ENCODE measurements around the gene CMTM8.

Gene CMTM8

DNA sequence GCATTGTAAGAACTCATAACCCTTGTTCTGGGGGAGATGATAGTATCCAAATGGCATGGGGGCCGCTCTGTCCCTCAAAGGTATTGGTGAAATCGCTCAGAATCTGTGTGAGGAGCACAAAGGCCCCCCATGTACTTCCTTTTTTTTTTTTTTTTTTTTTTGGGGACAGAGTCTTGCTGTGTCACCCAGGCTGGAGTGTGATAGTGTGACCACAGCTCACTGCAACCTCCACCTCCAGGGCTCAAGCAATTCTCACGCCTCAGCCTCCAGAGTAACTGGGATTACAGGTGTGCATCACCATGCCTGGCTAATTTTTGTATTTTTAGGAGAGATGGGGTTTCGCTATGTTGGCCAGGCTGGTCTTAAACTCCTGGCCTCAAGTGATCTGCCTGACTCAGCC is 37.0 kb downstream of the CMTM8 start:
- no peak for DNase-seq
- no peaks in the 10 kb centered on the region for H3K27me3 ChIP-seq (replicated peaks)
- no peak overlapping the region for H3K4me3 ChIP-seq (ENCODE audit: low read depth, low read length)
- no peak overlapping the region for H3K27ac ChIP-seq
- TF ChIP-seq, protein P1, sequence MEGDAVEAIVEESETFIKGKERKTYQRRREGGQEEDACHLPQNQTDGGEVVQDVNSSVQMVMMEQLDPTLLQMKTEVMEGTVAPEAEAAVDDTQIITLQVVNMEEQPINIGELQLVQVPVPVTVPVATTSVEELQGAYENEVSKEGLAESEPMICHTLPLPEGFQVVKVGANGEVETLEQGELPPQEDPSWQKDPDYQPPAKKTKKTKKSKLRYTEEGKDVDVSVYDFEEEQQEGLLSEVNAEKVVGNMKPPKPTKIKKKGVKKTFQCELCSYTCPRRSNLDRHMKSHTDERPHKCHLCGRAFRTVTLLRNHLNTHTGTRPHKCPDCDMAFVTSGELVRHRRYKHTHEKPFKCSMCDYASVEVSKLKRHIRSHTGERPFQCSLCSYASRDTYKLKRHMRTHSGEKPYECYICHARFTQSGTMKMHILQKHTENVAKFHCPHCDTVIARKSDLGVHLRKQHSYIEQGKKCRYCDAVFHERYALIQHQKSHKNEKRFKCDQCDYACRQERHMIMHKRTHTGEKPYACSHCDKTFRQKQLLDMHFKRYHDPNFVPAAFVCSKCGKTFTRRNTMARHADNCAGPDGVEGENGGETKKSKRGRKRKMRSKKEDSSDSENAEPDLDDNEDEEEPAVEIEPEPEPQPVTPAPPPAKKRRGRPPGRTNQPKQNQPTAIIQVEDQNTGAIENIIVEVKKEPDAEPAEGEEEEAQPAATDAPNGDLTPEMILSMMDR (IDR thresholded peaks at IDR 0.05; ENCODE audit: low read depth, low read length, missing control alignments): no peak
- H3K36me3 ChIP-seq (replicated peaks): no peaks in the 10 kb centered on the region
- in situ Hi-C loops (cut with HindIII; ENCODE audit: low pct_ligation_motif_present, low sequenced_read_pairs): no loop called here

DNA sequence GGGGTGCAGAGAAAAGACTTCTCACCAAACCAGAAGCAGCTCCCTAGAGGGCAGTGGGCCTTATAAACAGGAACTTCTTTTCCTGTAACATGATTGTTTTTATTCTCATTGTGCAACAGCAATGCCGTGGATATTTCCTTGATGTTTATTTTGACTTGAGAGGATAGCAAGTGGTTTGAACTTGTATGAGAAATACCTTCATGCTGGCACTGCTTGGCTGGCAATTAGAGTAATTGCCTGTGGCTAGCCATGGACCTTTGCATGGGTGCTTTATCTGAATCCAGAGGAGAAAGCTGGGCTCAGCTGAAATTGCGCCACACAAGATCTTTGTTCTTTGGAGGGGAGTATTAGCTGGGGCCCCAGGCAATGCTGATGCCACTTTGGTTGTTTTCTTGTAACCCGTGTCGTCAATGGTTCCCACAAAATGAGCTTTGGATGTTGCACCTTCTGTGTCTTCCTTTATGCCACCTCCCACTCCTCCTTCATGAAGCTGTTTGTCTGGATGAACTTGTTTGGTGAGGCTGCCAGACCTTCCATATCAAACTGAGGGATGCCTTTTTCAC is 37.9 kb downstream of the CMTM8 start:
- DNase-seq: peak; percentile 9
- H3K4me3 ChIP-seq (ENCODE audit: low read depth, low read length): no peak overlapping the region
- TF ChIP-seq, protein P1 (IDR thresholded peaks at IDR 0.05; ENCODE audit: low read depth, low read length, missing control alignments): no peak
- H3K27ac ChIP-seq: no peak overlapping the region
- no peaks in the 10 kb centered on the region for H3K27me3 ChIP-seq (replicated peaks)
- in situ Hi-C loops (cut with HindIII; ENCODE audit: low pct_ligation_motif_present, low sequenced_read_pairs): no loop called here
- no peaks in the 10 kb centered on the region for H3K36me3 ChIP-seq (replicated peaks)

DNA sequence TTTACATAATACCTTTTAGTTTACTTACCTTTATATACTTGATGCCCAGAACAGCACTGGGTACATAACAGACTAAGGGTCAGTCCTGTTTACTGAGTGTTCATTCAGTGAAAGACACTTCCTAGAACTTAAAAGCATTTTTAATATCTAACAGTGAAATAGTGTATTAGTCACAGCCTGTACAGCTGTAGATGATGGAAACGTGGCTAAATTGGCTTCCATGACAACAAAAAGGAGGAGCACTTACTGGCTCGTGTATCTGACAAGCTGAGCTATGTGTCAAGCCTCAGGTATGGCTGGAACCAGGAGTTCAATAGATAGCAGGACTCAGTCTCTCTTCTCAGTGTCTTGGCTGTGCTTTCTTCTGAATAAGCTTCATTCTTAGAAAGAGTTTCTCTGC is 40.2 kb downstream of the CMTM8 start:
- no peaks in the 10 kb centered on the region for H3K27me3 ChIP-seq (replicated peaks)
- TF ChIP-seq, protein P1 (IDR thresholded peaks at IDR 0.05; ENCODE audit: low read depth, low read length, missing control alignments): no peak
- no peak overlapping the region for H3K4me3 ChIP-seq (ENCODE audit: low read depth, low read length)
- no peaks in the 10 kb centered on the region for H3K36me3 ChIP-seq (replicated peaks)
- H3K27ac ChIP-seq: no peak overlapping the region
- peak; percentile 67 for DNase-seq
- in situ Hi-C loops (cut with HindIII; ENCODE audit: low pct_ligation_motif_present, low sequenced_read_pairs): no loop called here

DNA sequence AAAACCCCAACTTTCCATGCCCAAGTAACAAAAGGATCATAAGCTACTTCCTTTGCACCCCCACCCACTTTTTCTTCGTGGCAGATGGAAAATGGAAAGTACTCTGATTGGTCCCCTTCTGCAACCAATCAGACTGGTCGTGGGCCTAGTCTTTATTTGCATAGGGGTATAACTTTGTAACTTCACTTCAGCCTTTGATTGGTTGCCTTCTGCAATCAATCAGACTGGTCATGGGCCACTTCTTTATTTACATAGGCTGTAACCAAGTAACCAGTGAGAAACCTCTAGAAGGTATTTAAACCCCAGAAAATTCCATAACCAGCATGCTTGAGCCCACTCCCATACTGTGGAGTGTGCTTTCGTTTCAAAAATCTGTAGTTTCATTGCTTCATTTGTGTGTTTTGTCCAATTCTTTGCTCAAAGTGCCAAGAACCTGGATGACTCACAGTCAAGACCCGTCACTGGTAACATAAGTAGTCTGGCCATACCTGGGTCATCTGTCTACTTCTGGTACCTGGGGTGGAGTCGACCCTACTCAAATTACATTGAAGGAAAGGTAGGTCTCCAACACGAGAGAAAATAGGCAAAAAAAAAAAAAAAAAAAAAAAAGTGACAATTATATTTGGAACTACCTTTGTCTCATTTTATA is 41.9 kb downstream of the CMTM8 start:
- TF ChIP-seq, protein P1 (IDR thresholded peaks at IDR 0.05; ENCODE audit: low read depth, low read length, missing control alignments): no peak
- H3K4me3 ChIP-seq (ENCODE audit: low read depth, low read length): no peak overlapping the region
- no peak for DNase-seq
- in situ Hi-C loops (cut with HindIII; ENCODE audit: low pct_ligation_motif_present, low sequenced_read_pairs): no loop called here
- H3K27me3 ChIP-seq (replicated peaks): no peaks in the 10 kb centered on the region
- H3K36me3 ChIP-seq (replicated peaks): no peaks in the 10 kb centered on the region
- no peak overlapping the region for H3K27ac ChIP-seq

DNA sequence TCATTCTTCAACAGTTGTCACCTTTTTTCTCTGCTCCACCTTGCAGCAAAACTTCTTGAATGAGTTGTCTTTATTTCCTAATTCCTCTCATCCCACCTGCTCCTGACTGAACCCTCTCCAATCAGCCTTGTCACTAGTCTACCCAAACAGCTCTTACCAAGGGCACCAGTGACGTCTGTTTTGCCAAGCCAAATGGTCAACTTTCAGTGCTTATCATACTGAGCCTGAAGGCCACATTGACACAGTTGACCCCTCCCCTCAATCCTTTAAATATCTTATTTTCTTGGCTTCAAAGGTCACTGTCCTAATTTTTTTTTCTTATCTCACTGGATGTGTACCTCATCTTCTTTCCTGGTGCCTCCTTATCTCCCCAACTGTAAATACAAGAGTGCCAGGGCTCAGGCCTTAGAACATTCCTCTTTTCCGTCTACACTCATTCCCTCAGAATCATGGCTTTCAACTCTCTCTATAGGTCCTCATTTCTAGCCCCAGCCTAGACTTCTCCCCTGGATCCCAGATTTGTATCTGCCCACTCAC is 43.2 kb downstream of the CMTM8 start:
- Histone ChIP-seq H3K27ac (no peak overlapping the region), H3K4me3 (ENCODE audit: low read depth, low read length) (no peak overlapping the region), H3K27me3 (replicated peaks) (no peaks in the 10 kb centered on the region), H3K36me3 (replicated peaks) (no peaks in the 10 kb centered on the region)
- in situ Hi-C loops (cut with HindIII; ENCODE audit: low pct_ligation_motif_present, low sequenced_read_pairs): no loop called here
- TF ChIP-seq, protein P1 (IDR thresholded peaks at IDR 0.05; ENCODE audit: low read depth, low read length, missing control alignments): no peak
- no peak for DNase-seq
